Right atrium auricular region (tissue), 2 donors: ENCODE results near the gene GDI2. TPM values are rescaled to one million over a fixed set of nuclear protein-coding genes. Genes with fewer than 3 reads are reported as not detected.

Experiments
- DNase-seq: peaks from one replicate; pipeline ENCODE4 v3.0.0-alpha.2; 2019; ENCODE audit warnings: low spot score
- H3K27ac ChIP-seq, 2 donors: fragments of 200-600 bp; sonication (generic); 1 replicate in 1 of 2; 2 replicates in 1 of 2; pipeline ENCODE4 v1.5.1; 2016 to 2019
- H3K27me3 ChIP-seq, 2 donors: fragments of 200-600 bp; sonication (generic); one replicate each; pipeline versions ENCODE4 v1.5.1 to v1.6.0; 2017 to 2019
- H3K36me3 ChIP-seq: fragments of 200-600 bp; sonication (generic); one replicate; pipeline ENCODE4 v1.5.1; 2016
- H3K4me1 ChIP-seq, 2 donors: fragments of 200-600 bp; sonication (generic); one replicate each; pipeline versions ENCODE4 v1.5.1 to v1.6.0; 2017 to 2019
- H3K4me3 ChIP-seq, 2 donors: fragments of 200-600 bp; sonication (generic); 1 replicate in 1 of 2; 2 replicates in 1 of 2; pipeline ENCODE4 v1.5.1; 2017 to 2019; ENCODE audit warnings: mild to moderate bottlenecking in 1 of 2, moderate library complexity in 1 of 2
- H3K9me3 ChIP-seq, 2 donors: fragments of 200-600 bp; sonication (generic); one replicate each; pipeline ENCODE4 v1.5.1; 2019
- CTCF ChIP-seq, 2 donors: fragments of 200-600 bp; sonication (generic); IDR thresholded peaks; one replicate each; pipeline ENCODE4 v1.5.1; 2019; ENCODE audit warnings: antibody characterized with exemption in 2 of 2
- total RNA-seq, 2 donors: library from RNA; depleted of rRNA; stranded (reverse); fragments of >200 nt; gene quantifications; one replicate each; pipeline ENCODE4 v1.1.0, GENCODE V29; 2016

GDI2 gene
- total RNA-seq: 100 to 1,000 TPM; 117 to 124 TPM

DNA sequence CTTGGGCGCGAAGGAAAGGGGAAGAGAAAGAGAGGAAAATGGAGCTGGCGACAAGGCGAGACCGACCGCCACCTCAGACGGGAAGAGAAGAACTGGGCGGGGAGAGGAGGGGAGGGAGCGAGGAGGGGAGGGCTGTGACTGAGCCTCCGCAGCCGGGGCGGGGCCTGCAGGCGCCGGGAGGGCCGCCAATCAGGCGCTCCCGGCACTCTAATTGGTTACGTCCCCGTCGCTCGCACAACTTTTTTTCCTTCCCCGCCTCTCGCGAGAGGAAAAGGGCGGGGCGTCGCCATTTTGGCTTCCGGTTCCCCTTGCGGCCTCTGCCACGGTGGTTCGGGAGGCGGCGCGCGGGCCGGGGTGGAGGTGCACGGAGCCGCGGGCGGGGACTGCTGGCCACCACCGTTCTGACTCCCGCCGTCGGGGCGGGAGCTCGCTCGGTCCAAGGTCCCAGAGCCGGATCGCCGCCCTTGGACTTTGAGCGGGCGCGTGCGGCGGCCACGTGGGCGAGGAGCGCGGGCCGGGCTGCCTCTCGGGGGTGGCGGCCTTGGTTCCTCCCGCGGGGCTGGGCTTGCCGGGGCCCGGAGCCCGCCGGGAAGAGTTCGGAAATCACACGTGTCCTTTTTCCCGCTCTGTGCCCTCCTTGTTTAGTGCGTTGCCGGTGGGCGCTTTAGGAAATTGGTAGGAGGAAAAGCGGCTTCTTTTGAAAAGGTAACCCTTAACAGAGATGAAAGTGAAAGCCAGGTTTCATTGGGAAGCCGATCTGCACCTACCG is at the start of gene GDI2:
Gene GDI2, minus strand, starts transcription at position 94 of the 769 bp plus-strand sequence. CDS start 176 bp downstream, outside the sequence.
- Histone ChIP-seq H3K27me3 (no peaks in the 10 kb centered on the region), H3K4me1 (peaks cover 0 to 44% of the 10 kb centered on the region in 2 donors), H3K4me3 (peak within 1 kb of the TSS; percentile 95 to 99), H3K36me3 (no peaks in the 10 kb centered on the region), H3K27ac (peak within 1 kb of the TSS; percentile 98 to 99), H3K9me3 (no peaks in the 10 kb centered on the region)
- TF ChIP-seq CTCF (IDR thresholded peaks at IDR 0.05): no peak
- peak; percentile 96 for DNase-seq

DNA sequence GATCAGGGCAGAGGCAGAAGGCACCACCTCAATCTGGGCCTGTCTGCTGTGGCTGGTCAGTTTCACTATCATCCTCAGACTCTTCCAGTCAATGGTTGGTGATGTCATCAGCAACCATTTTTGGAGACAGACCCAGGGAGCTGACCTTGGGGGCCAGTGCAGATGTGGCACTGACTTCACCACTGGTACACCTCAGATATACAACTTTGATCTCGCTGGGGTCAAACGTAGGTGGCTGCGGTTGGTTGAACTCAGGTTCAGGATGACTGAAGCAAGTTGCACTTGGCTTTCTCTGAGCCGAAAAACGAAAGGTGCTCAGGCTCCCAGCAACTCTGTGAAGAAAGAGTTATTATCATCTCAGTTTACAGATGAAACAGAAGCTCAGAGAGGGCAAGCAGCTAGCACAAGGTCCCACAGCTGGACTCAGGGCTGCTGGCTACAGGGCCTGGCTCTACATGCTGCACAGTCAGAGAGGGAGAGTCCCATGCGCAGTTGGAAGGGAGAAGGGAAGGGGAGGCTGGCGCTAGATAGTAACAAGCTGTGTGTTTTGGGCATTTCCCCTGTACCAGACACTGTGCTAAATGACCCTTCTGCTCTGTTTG is 49.2 kb upstream of the GDI2 start:
- no peak for DNase-seq
- Histone ChIP-seq H3K9me3 (no peaks in the 10 kb centered on the region), H3K4me1 (no peaks in the 10 kb centered on the region), H3K27me3 (no peaks in the 10 kb centered on the region), H3K36me3 (no peaks in the 10 kb centered on the region), H3K4me3 (no peak overlapping the region), H3K27ac (no peak overlapping the region)
- TF ChIP-seq CTCF (IDR thresholded peaks at IDR 0.05): no peak

- Histone ChIP-seq H3K4me1 (no peaks in the 10 kb centered on the region), H3K27me3 (no peaks in the 10 kb centered on the region), H3K9me3 (no peaks in the 10 kb centered on the region), H3K4me3 (no peak overlapping the region), H3K36me3 (no peaks in the 10 kb centered on the region), H3K27ac (no peak overlapping the region)
- DNase-seq: no peak
- TF ChIP-seq CTCF (IDR thresholded peaks at IDR 0.05): no peak
These were observed 46.8 kb upstream of the GDI2 start for GRCh38 chr10:5860066-5860465.

GRCh38 chr10:5858811-5859210 is 45.6 kb upstream of the GDI2 start:
- no peaks in the 10 kb centered on the region for H3K36me3 ChIP-seq
- no peaks in the 10 kb centered on the region for H3K9me3 ChIP-seq
- no peaks in the 10 kb centered on the region for H3K27me3 ChIP-seq
- DNase-seq: no peak
- H3K27ac ChIP-seq: no peak overlapping the region
- TF ChIP-seq CTCF (IDR thresholded peaks at IDR 0.05): no peak
- no peak overlapping the region for H3K4me3 ChIP-seq
- no peaks in the 10 kb centered on the region for H3K4me1 ChIP-seq

DNA sequence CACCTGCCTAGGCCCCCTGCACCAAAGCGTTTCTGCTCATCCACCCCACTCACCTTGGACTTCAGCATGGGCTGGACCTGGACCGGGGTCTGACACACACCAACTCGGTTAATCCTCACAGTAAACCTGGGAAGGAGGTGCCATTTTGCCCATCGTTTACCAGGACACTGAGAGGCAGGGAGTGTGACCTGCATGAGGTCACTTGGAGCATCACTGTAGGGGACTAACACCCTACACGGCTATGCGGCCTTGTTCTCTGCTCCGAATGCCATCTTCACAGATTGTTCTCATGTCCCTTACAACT is 43.4 kb upstream of the GDI2 start:
- TF ChIP-seq CTCF (IDR thresholded peaks at IDR 0.05): no peak
- Histone ChIP-seq H3K9me3 (no peaks in the 10 kb centered on the region), H3K27ac (no peak overlapping the region), H3K4me3 (no peak overlapping the region), H3K36me3 (no peaks in the 10 kb centered on the region), H3K27me3 (no peaks in the 10 kb centered on the region), H3K4me1 (no peaks in the 10 kb centered on the region)
- DNase-seq: no peak
